Measurements from ENCODE around the gene CRY2.

DNA sequence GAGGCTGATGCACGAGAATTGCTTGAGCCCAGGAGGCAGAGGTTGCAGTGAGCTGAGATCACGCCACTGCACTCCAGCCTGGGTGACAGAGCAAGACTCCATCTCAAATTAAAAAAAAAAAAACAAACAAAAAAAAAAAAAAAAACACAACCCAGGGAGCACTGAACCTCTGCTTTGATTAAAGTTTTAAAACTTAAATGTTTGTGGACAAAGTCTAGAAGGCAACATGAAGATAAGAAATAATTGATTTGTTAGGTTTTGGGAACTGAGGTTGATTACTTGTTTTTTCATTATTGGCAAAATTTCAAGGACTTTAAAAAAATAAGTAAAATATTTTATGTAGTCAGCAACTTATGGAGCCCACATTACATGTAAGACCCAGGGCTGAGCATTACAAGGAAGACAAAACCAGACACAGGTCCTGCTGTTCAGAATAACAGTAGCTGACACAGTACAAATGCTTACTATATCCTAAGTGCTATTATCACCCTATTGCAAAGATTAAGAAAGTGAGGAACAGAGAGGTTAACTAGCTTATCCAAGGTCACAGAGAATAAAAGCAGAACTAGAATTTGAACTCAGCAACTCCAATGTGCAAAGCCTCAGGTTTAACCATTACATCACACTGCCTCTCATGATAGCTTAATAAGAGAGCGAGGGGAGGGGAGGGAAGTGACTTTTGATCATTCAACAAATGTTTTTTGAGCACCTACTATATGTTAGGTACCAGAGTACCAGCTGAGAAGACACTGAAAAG, 2.3 kb upstream of the CRY2 start:
- TF ChIP-seq, protein P1, sequence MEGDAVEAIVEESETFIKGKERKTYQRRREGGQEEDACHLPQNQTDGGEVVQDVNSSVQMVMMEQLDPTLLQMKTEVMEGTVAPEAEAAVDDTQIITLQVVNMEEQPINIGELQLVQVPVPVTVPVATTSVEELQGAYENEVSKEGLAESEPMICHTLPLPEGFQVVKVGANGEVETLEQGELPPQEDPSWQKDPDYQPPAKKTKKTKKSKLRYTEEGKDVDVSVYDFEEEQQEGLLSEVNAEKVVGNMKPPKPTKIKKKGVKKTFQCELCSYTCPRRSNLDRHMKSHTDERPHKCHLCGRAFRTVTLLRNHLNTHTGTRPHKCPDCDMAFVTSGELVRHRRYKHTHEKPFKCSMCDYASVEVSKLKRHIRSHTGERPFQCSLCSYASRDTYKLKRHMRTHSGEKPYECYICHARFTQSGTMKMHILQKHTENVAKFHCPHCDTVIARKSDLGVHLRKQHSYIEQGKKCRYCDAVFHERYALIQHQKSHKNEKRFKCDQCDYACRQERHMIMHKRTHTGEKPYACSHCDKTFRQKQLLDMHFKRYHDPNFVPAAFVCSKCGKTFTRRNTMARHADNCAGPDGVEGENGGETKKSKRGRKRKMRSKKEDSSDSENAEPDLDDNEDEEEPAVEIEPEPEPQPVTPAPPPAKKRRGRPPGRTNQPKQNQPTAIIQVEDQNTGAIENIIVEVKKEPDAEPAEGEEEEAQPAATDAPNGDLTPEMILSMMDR (IDR thresholded peaks at IDR 0.05 in 2 of 3, conservative IDR thresholded peaks at IDR 0.05 in 1 of 3; ENCODE audit: control insufficient read depth in 2 of 3, extremely low read depth in 1 of 3, insufficient read depth in 1 of 3, low read depth in 3 of 3, low read length in 3 of 3), result no peak
- TF ChIP-seq, protein P2, sequence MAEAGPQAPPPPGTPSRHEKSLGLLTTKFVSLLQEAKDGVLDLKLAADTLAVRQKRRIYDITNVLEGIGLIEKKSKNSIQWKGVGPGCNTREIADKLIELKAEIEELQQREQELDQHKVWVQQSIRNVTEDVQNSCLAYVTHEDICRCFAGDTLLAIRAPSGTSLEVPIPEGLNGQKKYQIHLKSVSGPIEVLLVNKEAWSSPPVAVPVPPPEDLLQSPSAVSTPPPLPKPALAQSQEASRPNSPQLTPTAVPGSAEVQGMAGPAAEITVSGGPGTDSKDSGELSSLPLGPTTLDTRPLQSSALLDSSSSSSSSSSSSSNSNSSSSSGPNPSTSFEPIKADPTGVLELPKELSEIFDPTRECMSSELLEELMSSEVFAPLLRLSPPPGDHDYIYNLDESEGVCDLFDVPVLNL (IDR thresholded peaks at IDR 0.05; ENCODE audit: low read depth, low read length), result no peak
- TF ChIP-seq, protein P3, sequence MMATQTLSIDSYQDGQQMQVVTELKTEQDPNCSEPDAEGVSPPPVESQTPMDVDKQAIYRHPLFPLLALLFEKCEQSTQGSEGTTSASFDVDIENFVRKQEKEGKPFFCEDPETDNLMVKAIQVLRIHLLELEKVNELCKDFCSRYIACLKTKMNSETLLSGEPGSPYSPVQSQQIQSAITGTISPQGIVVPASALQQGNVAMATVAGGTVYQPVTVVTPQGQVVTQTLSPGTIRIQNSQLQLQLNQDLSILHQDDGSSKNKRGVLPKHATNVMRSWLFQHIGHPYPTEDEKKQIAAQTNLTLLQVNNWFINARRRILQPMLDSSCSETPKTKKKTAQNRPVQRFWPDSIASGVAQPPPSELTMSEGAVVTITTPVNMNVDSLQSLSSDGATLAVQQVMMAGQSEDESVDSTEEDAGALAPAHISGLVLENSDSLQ (IDR thresholded peaks at IDR 0.05), result no peak
- TF ChIP-seq YY1 (IDR thresholded peaks at IDR 0.05; ENCODE audit: low read depth, low read length) (no peak), EZH2 (IDR thresholded peaks at IDR 0.05; ENCODE audit: borderline replicate concordance, control insufficient read depth, low read depth, low read length) (no peak)

Data from GM12878 (cell line).